Neural progenitor cell (in vitro differentiated cells): ENCODE data around the gene ALKBH2.

Experiments
- CTCF ChIP-seq: fragments of 200-600 bp; sonication (generic); IDR thresholded peaks from 2 replicates; pipeline ENCODE4 v1.5.1; 2017; ENCODE audit warnings: antibody characterized with exemption, mild to moderate bottlenecking
- EZH2 ChIP-seq: fragments of 200-600 bp; sonication (generic); IDR thresholded peaks from 2 replicates; pipeline ENCODE4 v1.6.1; 2017; ENCODE audit warnings: antibody characterized with exemption, mild to moderate bottlenecking, moderate library complexity

- no peak for TF ChIP-seq CTCF
- no peak for TF ChIP-seq EZH2
These were observed 3.8 kb upstream of the ALKBH2 start for GRCh38 chr12:109097140-109097434.
